OCI-LY1 (cell line): Measurements from ENCODE around the gene SIAH1.

Source experiments
- H2AFZ ChIP-seq: fragments of 200-600 bp; sonication (generic), shearing (Covaris generic); 2 replicates; pipeline ENCODE4 v1.6.0; 2014; ENCODE audit warnings: antibody characterized with exemption, mild to moderate bottlenecking, low read length
- H3F3A ChIP-seq: fragments of 200-600 bp; sonication (generic), shearing (Covaris generic); 2 replicates; pipeline ENCODE4 v1.6.0; 2014; ENCODE audit warnings: mild to moderate bottlenecking, antibody characterized with exemption, low read length, moderate library complexity; ENCODE audit not compliant: insufficient read depth
- H3K27ac ChIP-seq: fragments of 200-600 bp; sonication (generic); 2 replicates; pipeline ENCODE4 v1.5.1; 2014; ENCODE audit warnings: low read length, mixed run types, mild to moderate bottlenecking, low read depth; ENCODE audit not compliant: poor library complexity, severe bottlenecking
- H3K27me3 ChIP-seq: fragments of 200-600 bp; sonication (generic); 2 replicates; pipeline ENCODE4 v1.6.0; 2014; ENCODE audit warnings: antibody characterized with exemption, mild to moderate bottlenecking, low read length, moderate library complexity; ENCODE audit not compliant: insufficient read depth
- H3K36me3 ChIP-seq: fragments of 200-600 bp; sonication (generic); 2 replicates; pipeline ENCODE4 v1.6.1; 2014; ENCODE audit warnings: mild to moderate bottlenecking, antibody characterized with exemption, low read length, moderate library complexity, mixed read lengths; ENCODE audit not compliant: insufficient read depth
- H3K4me1 ChIP-seq: fragments of 200-600 bp; sonication (generic); 2 replicates; pipeline ENCODE4 v1.5.1; 2014; ENCODE audit warnings: mild to moderate bottlenecking, low read length, moderate library complexity; ENCODE audit not compliant: insufficient read depth, severe bottlenecking
- H3K4me2 ChIP-seq: fragments of 200-600 bp; sonication (generic), shearing (Covaris generic); 2 replicates; pipeline ENCODE4 v1.6.1; 2014; ENCODE audit warnings: low read length
- H3K4me3 ChIP-seq: fragments of 200-600 bp; sonication (generic); 2 replicates; pipeline ENCODE4 v1.5.1; 2014; ENCODE audit warnings: low read length, low read depth, mild to moderate bottlenecking, mixed read lengths; ENCODE audit not compliant: poor library complexity, severe bottlenecking
- H3K79me2 ChIP-seq: fragments of 200-600 bp; shearing (Covaris generic); 2 replicates; pipeline ENCODE4 v1.6.1; 2016; ENCODE audit warnings: mixed run types, low read length, mixed read lengths; ENCODE audit not compliant: insufficient read depth
- H3K9ac ChIP-seq: fragments of 200-600 bp; sonication (generic), shearing (Covaris generic); 2 replicates; pipeline ENCODE4 v1.6.1; 2014; ENCODE audit warnings: mild to moderate bottlenecking, low read length, mixed read lengths
- H3K9me2 ChIP-seq: fragments of 200-600 bp; sonication (generic), shearing (Covaris generic); 2 replicates; pipeline ENCODE4 v1.6.1; 2014; ENCODE audit warnings: low read depth, mild to moderate bottlenecking, low read length, mixed read lengths
- H3K9me3 ChIP-seq: fragments of 200-600 bp; shearing (Covaris generic); 2 replicates; pipeline ENCODE4 v1.6.1; 2014; ENCODE audit warnings: low read length, mixed read lengths
- H4K20me1 ChIP-seq: fragments of 200-600 bp; sonication (generic), shearing (Covaris generic); 2 replicates; pipeline ENCODE4 v1.6.0; 2016; ENCODE audit warnings: mild to moderate bottlenecking, low read length; ENCODE audit not compliant: insufficient read depth
- EZH2 ChIP-seq: fragments of 200-600 bp; sonication (generic), shearing (Covaris generic); IDR thresholded peaks from 2 replicates; pipeline ENCODE4 v1.8.0; 2017; ENCODE audit warnings: borderline replicate concordance, mixed run types, mild to moderate bottlenecking, antibody characterized with exemption, low read length, moderate library complexity, mixed read lengths
- TF ChIP-seq, protein P1 (sequence below): fragments of 200-600 bp; sonication (generic), shearing (Covaris generic); IDR thresholded peaks from 2 replicates; pipeline ENCODE4 v1.5.1; 2017; ENCODE audit warnings: mild to moderate bottlenecking, antibody characterized with exemption, low read length, moderate library complexity, mixed read lengths

SIAH1 gene

DNA sequence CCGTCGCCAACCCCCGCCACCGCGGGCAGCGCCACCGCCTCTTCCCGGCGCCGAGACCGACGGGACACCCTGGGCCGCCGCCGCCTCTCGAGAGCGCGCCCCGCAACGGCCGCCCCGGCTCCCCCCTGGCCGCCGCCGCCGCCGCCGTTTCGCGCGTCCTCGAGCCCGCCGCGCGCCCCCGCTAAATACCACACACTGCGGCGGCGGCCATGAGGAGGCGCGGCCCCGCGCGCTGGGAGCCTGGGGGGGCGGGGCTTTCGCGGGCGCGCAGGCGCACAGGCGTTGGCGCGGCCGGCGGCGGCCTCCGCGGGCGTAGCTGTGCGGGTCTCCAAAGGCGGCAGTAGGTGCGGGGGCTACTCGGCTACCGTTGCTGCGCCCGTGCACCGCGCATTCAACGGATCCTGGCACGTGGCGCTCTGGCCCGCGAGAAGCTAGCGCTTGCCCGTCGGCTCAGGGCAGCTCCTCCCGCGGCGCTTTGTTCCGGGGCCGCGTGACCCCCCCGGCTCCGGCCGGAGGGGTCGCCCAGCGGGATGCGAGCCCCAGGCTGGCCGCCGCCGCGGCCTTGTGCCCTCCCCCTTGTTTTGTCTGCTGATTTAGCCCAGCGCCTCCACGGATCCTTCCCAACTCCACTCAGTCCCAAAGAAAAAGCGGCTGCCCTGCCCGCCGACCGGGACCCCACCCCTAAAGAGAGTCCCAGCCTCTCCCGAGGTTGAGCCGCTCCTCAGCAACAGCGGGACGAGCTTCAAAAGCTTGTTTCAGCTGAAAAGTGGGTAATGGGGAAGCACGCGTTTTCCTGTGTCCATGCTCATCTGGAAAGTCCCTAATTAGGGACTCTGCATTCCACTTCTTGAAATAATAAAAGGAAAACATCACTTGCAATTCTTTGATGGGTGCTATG, at the start of gene SIAH1:
Gene SIAH1 (minus strand): TSS at position 161 of the 898 bp plus-strand sequence. CDS start 22,985 bp downstream, outside the sequence.
- Histone ChIP-seq H3K4me3 (peak within 1 kb of the TSS; percentile 72), H4K20me1 (no peaks in the 10 kb centered on the region), H3K9me3 (no peaks in the 10 kb centered on the region), H3K36me3 (no peaks in the 10 kb centered on the region), H2AFZ (0 out of 2 replicates have a peak within 1 kb of the TSS, but pooled peaks have one; percentile 36), H3K79me2 (peaks cover 40% of the 10 kb centered on the region), H3K9me2 (no peaks in the 10 kb centered on the region), H3K9ac (peak within 1 kb of the TSS; percentile 91), H3K4me2 (peak within 1 kb of the TSS; percentile 91), H3K4me1 (peaks cover 19% of the 10 kb centered on the region), H3F3A (no peaks in the 10 kb centered on the region), H3K27me3 (no peaks in the 10 kb centered on the region), H3K27ac (peak within 1 kb of the TSS; percentile 30)
- TF ChIP-seq, protein P1, sequence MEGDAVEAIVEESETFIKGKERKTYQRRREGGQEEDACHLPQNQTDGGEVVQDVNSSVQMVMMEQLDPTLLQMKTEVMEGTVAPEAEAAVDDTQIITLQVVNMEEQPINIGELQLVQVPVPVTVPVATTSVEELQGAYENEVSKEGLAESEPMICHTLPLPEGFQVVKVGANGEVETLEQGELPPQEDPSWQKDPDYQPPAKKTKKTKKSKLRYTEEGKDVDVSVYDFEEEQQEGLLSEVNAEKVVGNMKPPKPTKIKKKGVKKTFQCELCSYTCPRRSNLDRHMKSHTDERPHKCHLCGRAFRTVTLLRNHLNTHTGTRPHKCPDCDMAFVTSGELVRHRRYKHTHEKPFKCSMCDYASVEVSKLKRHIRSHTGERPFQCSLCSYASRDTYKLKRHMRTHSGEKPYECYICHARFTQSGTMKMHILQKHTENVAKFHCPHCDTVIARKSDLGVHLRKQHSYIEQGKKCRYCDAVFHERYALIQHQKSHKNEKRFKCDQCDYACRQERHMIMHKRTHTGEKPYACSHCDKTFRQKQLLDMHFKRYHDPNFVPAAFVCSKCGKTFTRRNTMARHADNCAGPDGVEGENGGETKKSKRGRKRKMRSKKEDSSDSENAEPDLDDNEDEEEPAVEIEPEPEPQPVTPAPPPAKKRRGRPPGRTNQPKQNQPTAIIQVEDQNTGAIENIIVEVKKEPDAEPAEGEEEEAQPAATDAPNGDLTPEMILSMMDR, result no peak
- TF ChIP-seq EZH2, result no peak

DNA sequence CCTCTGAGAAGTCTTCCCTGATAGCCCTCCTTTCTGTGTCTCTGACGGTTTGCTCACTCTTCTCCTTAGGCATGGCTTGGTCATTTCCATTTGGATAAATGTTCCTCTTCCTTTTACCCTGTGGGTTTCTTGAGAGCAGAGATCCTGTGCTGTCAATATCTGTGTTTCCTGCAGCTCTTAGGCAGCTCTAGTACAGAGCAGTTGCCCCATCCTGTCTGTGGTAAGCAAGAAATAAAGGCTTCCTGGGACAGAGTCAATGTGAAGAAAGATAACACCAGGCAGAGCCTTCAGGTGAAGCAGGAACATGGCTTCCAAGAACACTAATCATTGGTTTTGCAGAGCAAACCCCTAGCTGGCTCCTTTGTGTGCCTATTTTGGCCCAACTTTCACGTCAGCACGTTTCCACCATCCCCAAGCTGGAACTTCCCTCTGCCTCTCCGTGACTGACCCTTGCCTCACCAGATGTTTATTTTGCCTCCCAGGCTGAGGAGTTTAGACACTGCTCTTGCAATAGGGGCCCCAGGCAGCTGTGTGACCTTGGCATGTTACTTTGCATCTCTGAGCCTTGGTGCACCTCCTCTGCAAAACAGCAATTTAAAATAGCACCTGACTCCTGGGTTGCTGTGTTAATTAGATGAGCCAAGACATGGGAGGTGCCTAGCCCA, 49.6 kb upstream of the SIAH1 start:
- H4K20me1 ChIP-seq, result no peaks in the 10 kb centered on the region
- peak overlapping the region; percentile 17; the same call in 1 of the 2 replicates for H3K9ac ChIP-seq
- H3K4me1 ChIP-seq, result peaks cover 55% of the 10 kb centered on the region
- H3K4me2 ChIP-seq, result peak overlapping the region; percentile 28; the same call in 1 of the 2 replicates
- peak overlapping the region; percentile 27; the same call in 1 of the 2 replicates for H2AFZ ChIP-seq
- no peaks in the 10 kb centered on the region for H3F3A ChIP-seq
- H3K27me3 ChIP-seq, result no peaks in the 10 kb centered on the region
- H3K27ac ChIP-seq, result peak overlapping the region; percentile 96
- no peak overlapping the region for H3K4me3 ChIP-seq
- H3K9me3 ChIP-seq, result no peaks in the 10 kb centered on the region
- no peaks in the 10 kb centered on the region for H3K36me3 ChIP-seq
- no peak for TF ChIP-seq EZH2
- TF ChIP-seq, protein P1, result no peak
- H3K9me2 ChIP-seq, result no peaks in the 10 kb centered on the region
- H3K79me2 ChIP-seq, result no peaks in the 10 kb centered on the region

- Histone ChIP-seq H3K4me3 (no peak overlapping the region), H3F3A (no peaks in the 10 kb centered on the region), H3K4me2 (no peak overlapping the region; the same call in 1 of the 2 replicates), H3K9me2 (no peaks in the 10 kb centered on the region), H3K9ac (no peak overlapping the region; the same call in 1 of the 2 replicates), H3K4me1 (peaks cover 57% of the 10 kb centered on the region), H3K79me2 (no peaks in the 10 kb centered on the region), H3K27me3 (no peaks in the 10 kb centered on the region), H3K9me3 (no peaks in the 10 kb centered on the region), H3K27ac (peak overlapping the region; percentile 96), H4K20me1 (no peaks in the 10 kb centered on the region), H3K36me3 (no peaks in the 10 kb centered on the region), H2AFZ (0 out of 2 replicates have a peak overlapping the region, but pooled peaks have one; percentile 6)
- TF ChIP-seq, protein P1, result no peak
- no peak for TF ChIP-seq EZH2
Observed at GRCh38 chr16:48433850-48434530, 48.8 kb upstream of the SIAH1 start.
